GM19372 (cell line): ENCODE measurements around the gene CDH6.

Experiments used
- ATAC-seq: cut with Tn5 transposase; IDR thresholded peaks from one replicate; pipeline ENCODE4 v1.9.1; 2021; ENCODE audit warnings: mild to moderate bottlenecking, low read depth, moderate library complexity; ENCODE audit not compliant: unreplicated experiment

CDH6 gene

GRCh38 chr5:31364881-31365636 is 171.6 kb downstream of the CDH6 start:
- ATAC-seq, result no peak

- ATAC-seq, result no peak
These were observed 172.3 kb downstream of the CDH6 start for GRCh38 chr5:31365776-31366175.

- no peak for ATAC-seq
These were observed 173.5 kb downstream of the CDH6 start for GRCh38 chr5:31366941-31367340.

- ATAC-seq, result no peak
These were observed 178.6 kb downstream of the CDH6 start for GRCh38 chr5:31372124-31372523.

GRCh38 chr5:31375999-31376720 is 182.7 kb downstream of the CDH6 start:
- no peak for ATAC-seq

- no peak for ATAC-seq
These were observed 183.9 kb downstream of the CDH6 start for GRCh38 chr5:31377274-31377946.

GRCh38 chr5:31378136-31378535 is 184.7 kb downstream of the CDH6 start:
- no peak for ATAC-seq
